Measurements from ENCODE around the gene SEC22B. TPM values are rescaled to one million over a fixed set of nuclear protein-coding genes. Genes with fewer than 3 reads are reported as not detected.
"Not testable (repeated sequence)": the region's sequence is repeated elsewhere in the genome, so short reads cannot be mapped to it uniquely, and the experiment has no call there.

The SEC22B gene
- total RNA-seq, 3 donors from 2014 or later = 25.0 to 29.2 (median 28.3) TPM

GRCh38 chr1:120142512-120143263, 33.6 kb downstream of the SEC22B start:
- intact Hi-C loops (cut with DNase I, micrococcal nuclease); H3K9me3 ChIP-seq; H3K4me3 ChIP-seq; H3K4me1 ChIP-seq (ENCODE audit: low read depth); H3K36me3 ChIP-seq (ENCODE audit: low read depth): not testable (repeated sequence)
- ATAC-seq (peak; percentile 86), DNase-seq (peak; percentile 36 to 57 (median 49))

GRCh38 chr1:120141865-120142264, 34.5 kb downstream of the SEC22B start:
- H3K4me3 ChIP-seq; H3K36me3 ChIP-seq (ENCODE audit: low read depth); DNase-seq; H3K9me3 ChIP-seq; intact Hi-C loops (cut with DNase I, micrococcal nuclease); H3K4me1 ChIP-seq (ENCODE audit: low read depth): not testable (repeated sequence)
- ATAC-seq = peak; percentile 14

- ATAC-seq; H3K4me3 ChIP-seq; H3K36me3 ChIP-seq (ENCODE audit: low read depth); DNase-seq; intact Hi-C loops (cut with DNase I, micrococcal nuclease); H3K4me1 ChIP-seq (ENCODE audit: low read depth); H3K9me3 ChIP-seq: not testable (repeated sequence)
Observed at GRCh38 chr1:120140656-120141265, 35.6 kb downstream of the SEC22B start.

- ATAC-seq; H3K4me1 ChIP-seq (ENCODE audit: low read depth); intact Hi-C loops (cut with DNase I, micrococcal nuclease); H3K36me3 ChIP-seq (ENCODE audit: low read depth); H3K9me3 ChIP-seq; H3K4me3 ChIP-seq; DNase-seq: not testable (repeated sequence)
Observed at GRCh38 chr1:120136086-120136485, 40.2 kb downstream of the SEC22B start.

GRCh38 chr1:120133928-120134325, 42.4 kb downstream of the SEC22B start:
- intact Hi-C loops (cut with DNase I, micrococcal nuclease); H3K4me3 ChIP-seq; H3K36me3 ChIP-seq (ENCODE audit: low read depth); H3K4me1 ChIP-seq (ENCODE audit: low read depth); DNase-seq; ATAC-seq; H3K9me3 ChIP-seq: not testable (repeated sequence)

GRCh38 chr1:120133228-120133927, 42.9 kb downstream of the SEC22B start:
- Histone ChIP-seq H3K36me3 (ENCODE audit: low read depth) (no peaks in the 10 kb centered on the region), H3K9me3 (no peaks in the 10 kb centered on the region), H3K4me3 (no peak overlapping the region), H3K4me1 (ENCODE audit: low read depth) (no peaks in the 10 kb centered on the region)
- no peak for ATAC-seq
- DNase-seq = no peak
- intact Hi-C loops (cut with DNase I, micrococcal nuclease) = no loop called here
- TF ChIP-seq CTCF (IDR thresholded peaks at IDR 0.05) = no peak

GRCh38 chr1:120132406-120132763, 43.9 kb downstream of the SEC22B start:
- DNase-seq; ATAC-seq; H3K4me3 ChIP-seq; H3K36me3 ChIP-seq (ENCODE audit: low read depth); H3K4me1 ChIP-seq (ENCODE audit: low read depth); intact Hi-C loops (cut with DNase I, micrococcal nuclease); H3K9me3 ChIP-seq: not testable (repeated sequence)

GRCh38 chr1:120131611-120132405, 44.5 kb downstream of the SEC22B start:
- intact Hi-C loops (cut with DNase I, micrococcal nuclease); H3K4me1 ChIP-seq (ENCODE audit: low read depth); H3K36me3 ChIP-seq (ENCODE audit: low read depth); H3K4me3 ChIP-seq; H3K9me3 ChIP-seq: not testable (repeated sequence)
- DNase-seq (peak; percentile 68 to 81 (median 70)), ATAC-seq (peak; percentile 92)

- H3K9me3 ChIP-seq; H3K4me1 ChIP-seq (ENCODE audit: low read depth); intact Hi-C loops (cut with DNase I, micrococcal nuclease); H3K4me3 ChIP-seq; DNase-seq; ATAC-seq; H3K36me3 ChIP-seq (ENCODE audit: low read depth): not testable (repeated sequence)
Observed at GRCh38 chr1:120127921-120128320, 48.4 kb downstream of the SEC22B start.

GRCh38 chr1:120126216-120126615, 50.1 kb downstream of the SEC22B start:
- DNase-seq; H3K9me3 ChIP-seq; H3K4me1 ChIP-seq (ENCODE audit: low read depth); H3K4me3 ChIP-seq; H3K36me3 ChIP-seq (ENCODE audit: low read depth); intact Hi-C loops (cut with DNase I, micrococcal nuclease); ATAC-seq: not testable (repeated sequence)

GRCh38 chr1:120124628-120125027, 51.7 kb downstream of the SEC22B start:
- intact Hi-C loops (cut with DNase I, micrococcal nuclease); H3K9me3 ChIP-seq; H3K36me3 ChIP-seq (ENCODE audit: low read depth); H3K4me1 ChIP-seq (ENCODE audit: low read depth); H3K4me3 ChIP-seq; ATAC-seq; DNase-seq: not testable (repeated sequence)

GRCh38 chr1:120123813-120124510, 52.4 kb downstream of the SEC22B start:
- H3K36me3 ChIP-seq (ENCODE audit: low read depth); H3K4me1 ChIP-seq (ENCODE audit: low read depth); intact Hi-C loops (cut with DNase I, micrococcal nuclease); H3K9me3 ChIP-seq; H3K4me3 ChIP-seq; DNase-seq: not testable (repeated sequence)
- peak; percentile 67 for ATAC-seq
